Dermis blood vessel endothelial cell (primary cell): Measurements from ENCODE around the gene PRXL2C. TPM values are rescaled to one million over a fixed set of nuclear protein-coding genes. Genes with fewer than 3 reads are reported as not detected.
A peak's percentile ranks its signal among the peaks of the same experiment; 100 is the strongest.
"Not testable (repeated sequence)": the region's sequence is repeated elsewhere in the genome, so short reads cannot be mapped to it uniquely, and the experiment has no call there.

Experiments
- DNase-seq: peaks from one replicate; pipeline ENCODE4 v3.0.0; 2010
- total RNA-seq: library from RNA; depleted of rRNA; stranded (reverse); fragments of >200 nt; gene quantifications from 2 replicates; pipeline ENCODE4 v1.2.3, GENCODE V29; 2014

Gene PRXL2C
- 18.0 and 22.5 TPM in 2 replicates for total RNA-seq

GRCh38 chr9:96655198-96655851 lies at the start of gene PRXL2C:
Gene PRXL2C (minus strand): TSS chr9:96655317. CDS start chr9:96655281, 36 bp downstream.
- peak; percentile 80 for DNase-seq

- not testable (repeated sequence) for DNase-seq
These were observed 45.7 kb upstream of the PRXL2C start for GRCh38 chr9:96700721-96701375.

- no peak for DNase-seq
These were observed 36.2 kb upstream of the PRXL2C start for GRCh38 chr9:96691326-96691725.

GRCh38 chr9:96688745-96689464 lies 33.8 kb upstream of the PRXL2C start:
- DNase-seq = no peak

GRCh38 chr9:96688187-96688586 lies 33.1 kb upstream of the PRXL2C start:
- no peak for DNase-seq

GRCh38 chr9:96686638-96687335 lies 31.7 kb upstream of the PRXL2C start:
- DNase-seq = peak; percentile 71

GRCh38 chr9:96680812-96681499 lies 25.8 kb upstream of the PRXL2C start:
- DNase-seq = no peak

GRCh38 chr9:96674906-96675538 lies 19.9 kb upstream of the PRXL2C start:
- peak; percentile 92 for DNase-seq

GRCh38 chr9:96673786-96674185 lies 18.7 kb upstream of the PRXL2C start:
- DNase-seq = not testable (repeated sequence)

GRCh38 chr9:96668868-96669534 lies 13.9 kb upstream of the PRXL2C start:
- DNase-seq = no peak

GRCh38 chr9:96667363-96667728 lies 12.2 kb upstream of the PRXL2C start:
- DNase-seq = no peak

GRCh38 chr9:96666653-96667362 lies 11.7 kb upstream of the PRXL2C start:
- DNase-seq = peak; percentile 79

GRCh38 chr9:96665789-96666188 lies 10.7 kb upstream of the PRXL2C start:
- no peak for DNase-seq

- DNase-seq = no peak
These were observed 8.5 kb upstream of the PRXL2C start for GRCh38 chr9:96663506-96664120.

GRCh38 chr9:96661711-96662110 lies 6.6 kb upstream of the PRXL2C start:
- no peak for DNase-seq

GRCh38 chr9:96660692-96661248 lies 5.7 kb upstream of the PRXL2C start:
- peak; percentile 7 for DNase-seq

GRCh38 chr9:96654450-96655197 lies 493 bp downstream of the PRXL2C start:
- peak; percentile 93 for DNase-seq

GRCh38 chr9:96651626-96652025 lies 3.5 kb downstream of the PRXL2C start:
- DNase-seq = peak; percentile 42
